Lower leg skin (tissue), 4 donors: ENCODE results near the gene RPL38. TPM values are rescaled to one million over a fixed set of nuclear protein-coding genes. Genes with fewer than 3 reads are reported as not detected.

Experiments
- DNase-seq, 2 donors: peaks; one replicate each; pipeline ENCODE4 v3.0.0-alpha.2; 2019; ENCODE audit warnings: low spot score in 2 of 2
- H3K4me3 ChIP-seq: fragments of 200-600 bp; sonication (generic); 2 replicates; pipeline ENCODE4 v1.5.1; 2017; ENCODE audit warnings: mild to moderate bottlenecking, low read depth; ENCODE audit not compliant: poor library complexity, severe bottlenecking
- POLR2A ChIP-seq, 2 donors: fragments of 450-650 bp; IDR thresholded peaks; one replicate each; pipeline ENCODE4 v1.6.1; 2016 to 2017; ENCODE audit warnings: antibody characterized with exemption in 2 of 2, mild to moderate bottlenecking in 1 of 2, moderate library complexity in 1 of 2
- WGBS, 2 donors: methylation state at CpG; one replicate each; pipeline ENCODE4 v1.1.5; 2018; 5-methylcytosine and 5-hydroxymethylcytosine counted together
- intact Hi-C: fragments of 100-400 bp; cut with DNase I; formaldehyde crosslinking; loops from one replicate; pipeline ENCODE4 v1.15.0; 2023; ENCODE audit warnings: low total_unique reads
- total RNA-seq, 4 donors: library from RNA; depleted of rRNA; stranded (reverse); fragments of >200 nt; gene quantifications; one replicate each; pipeline ENCODE4 v1.1.0, GENCODE V29; 2016
- TF ChIP-seq, protein P1 (sequence below), 3 donors: fragments of 450-650 bp; IDR thresholded peaks; one replicate each; pipeline ENCODE4 v1.5.1; 2016; ENCODE audit warnings: antibody characterized with exemption in 3 of 3, mild to moderate bottlenecking in 3 of 3, moderate library complexity in 2 of 3

RPL38 gene
- total RNA-seq, 4 donors from 2014 or later: 618 to 1,333 (median 950) TPM

DNA sequence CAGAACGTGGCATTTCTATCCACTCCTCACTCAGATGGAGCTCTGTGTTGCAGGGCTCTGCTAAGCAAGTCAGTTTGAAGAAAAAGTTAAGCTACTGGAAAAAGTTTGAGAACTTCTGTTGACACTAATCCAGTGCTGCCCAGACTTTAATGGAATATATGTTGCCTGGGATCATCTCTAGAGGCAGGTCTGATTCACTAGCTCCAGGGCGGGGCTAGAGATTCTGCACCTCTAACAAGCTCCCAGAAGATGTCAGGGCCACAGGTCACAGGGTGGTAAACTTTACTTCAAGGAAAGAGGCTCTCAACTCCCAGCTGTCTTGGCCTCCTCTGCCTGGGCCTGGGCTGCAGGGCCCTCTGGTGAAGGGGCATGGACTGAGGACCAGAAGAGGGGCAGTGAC, 16.7 kb downstream of the RPL38 start:
- intact Hi-C loops: no loop called here
- DNase-seq: no peak
- H3K4me3 ChIP-seq: no peak overlapping the region
- WGBS, 2 donors: 82 to 89% methylated on average over 2 of the region's 2 CpGs
- TF ChIP-seq POLR2A (IDR thresholded peaks at IDR 0.05): no peak
- TF ChIP-seq, protein P1, sequence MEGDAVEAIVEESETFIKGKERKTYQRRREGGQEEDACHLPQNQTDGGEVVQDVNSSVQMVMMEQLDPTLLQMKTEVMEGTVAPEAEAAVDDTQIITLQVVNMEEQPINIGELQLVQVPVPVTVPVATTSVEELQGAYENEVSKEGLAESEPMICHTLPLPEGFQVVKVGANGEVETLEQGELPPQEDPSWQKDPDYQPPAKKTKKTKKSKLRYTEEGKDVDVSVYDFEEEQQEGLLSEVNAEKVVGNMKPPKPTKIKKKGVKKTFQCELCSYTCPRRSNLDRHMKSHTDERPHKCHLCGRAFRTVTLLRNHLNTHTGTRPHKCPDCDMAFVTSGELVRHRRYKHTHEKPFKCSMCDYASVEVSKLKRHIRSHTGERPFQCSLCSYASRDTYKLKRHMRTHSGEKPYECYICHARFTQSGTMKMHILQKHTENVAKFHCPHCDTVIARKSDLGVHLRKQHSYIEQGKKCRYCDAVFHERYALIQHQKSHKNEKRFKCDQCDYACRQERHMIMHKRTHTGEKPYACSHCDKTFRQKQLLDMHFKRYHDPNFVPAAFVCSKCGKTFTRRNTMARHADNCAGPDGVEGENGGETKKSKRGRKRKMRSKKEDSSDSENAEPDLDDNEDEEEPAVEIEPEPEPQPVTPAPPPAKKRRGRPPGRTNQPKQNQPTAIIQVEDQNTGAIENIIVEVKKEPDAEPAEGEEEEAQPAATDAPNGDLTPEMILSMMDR (IDR thresholded peaks at IDR 0.05): no peak

DNA sequence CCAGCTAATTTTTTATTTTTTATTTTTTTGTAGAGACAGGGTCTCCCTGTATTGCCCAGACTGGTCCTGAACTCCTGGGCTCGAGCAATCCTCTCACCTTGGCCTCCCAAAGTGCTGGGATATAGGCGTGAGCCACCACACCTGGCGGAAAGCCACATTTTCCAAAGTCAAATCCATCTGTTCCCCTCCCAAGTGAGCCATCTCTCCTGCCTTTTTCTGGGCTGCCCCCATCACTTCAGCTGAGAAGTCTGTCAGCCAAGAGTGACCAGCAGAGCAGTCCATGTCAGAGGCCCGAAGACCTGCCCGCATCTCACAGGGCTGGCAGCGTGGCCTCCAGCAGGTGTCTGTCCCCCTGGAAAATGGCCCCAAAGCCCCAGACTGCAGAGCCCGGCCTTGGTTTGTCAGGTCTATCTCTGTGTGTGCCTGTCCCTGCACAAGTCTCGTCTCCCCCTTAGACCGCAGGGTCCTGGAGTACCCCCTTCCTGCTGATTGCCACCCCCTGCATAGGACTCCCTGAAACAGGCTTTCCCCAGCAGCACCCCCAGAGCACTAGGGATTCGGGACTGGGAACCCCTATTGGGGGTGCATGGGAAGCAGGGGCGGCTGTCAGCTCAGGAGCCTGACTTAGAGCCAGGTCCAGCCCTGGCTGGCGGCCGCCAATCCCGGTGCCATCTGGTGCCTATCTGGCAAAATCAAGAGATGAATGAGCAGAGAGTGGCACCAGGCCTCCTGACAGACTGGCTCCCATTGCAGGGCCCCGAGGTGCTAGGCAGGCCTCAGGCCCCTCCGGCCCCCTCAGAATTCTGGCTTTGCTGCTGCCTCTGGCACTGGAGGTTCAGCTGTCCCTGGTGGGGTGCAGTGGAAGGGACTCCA, 17.7 kb downstream of the RPL38 start:
- intact Hi-C loops: no loop called here
- no peak for DNase-seq
- H3K4me3 ChIP-seq: no peak overlapping the region
- 94 to 96% methylated on average over 12 to 14 of the region's 16 CpGs for WGBS, 2 donors
- TF ChIP-seq, protein P1 (IDR thresholded peaks at IDR 0.05): no peak

DNA sequence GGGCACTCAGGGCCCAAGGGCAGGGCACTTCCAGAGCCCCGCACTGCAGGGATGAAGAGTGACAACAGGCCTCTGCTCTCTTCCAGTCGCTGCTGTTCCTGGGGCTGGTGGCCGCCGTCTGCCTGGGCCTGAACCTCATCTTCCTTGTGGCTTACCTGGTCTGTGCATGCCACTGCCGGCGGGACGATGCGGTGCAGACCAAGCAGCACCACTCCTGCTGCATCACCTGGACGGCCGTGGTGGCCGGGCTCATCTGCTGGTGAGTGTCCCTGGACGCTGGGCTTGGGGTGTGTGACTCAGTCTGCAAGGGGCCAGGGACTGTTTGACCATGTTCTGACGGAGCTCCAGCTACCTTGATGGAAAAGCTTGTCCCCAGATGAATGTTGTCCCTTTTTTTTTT, 18.9 kb downstream of the RPL38 start:
- intact Hi-C loops: no loop called here
- H3K4me3 ChIP-seq: no peak overlapping the region
- 91 to 96% methylated on average over 13 of the region's 13 CpGs for WGBS, 2 donors
- no peak for DNase-seq
- no peak for TF ChIP-seq POLR2A (IDR thresholded peaks at IDR 0.05)
- TF ChIP-seq, protein P1 (IDR thresholded peaks at IDR 0.05): no peak

DNA sequence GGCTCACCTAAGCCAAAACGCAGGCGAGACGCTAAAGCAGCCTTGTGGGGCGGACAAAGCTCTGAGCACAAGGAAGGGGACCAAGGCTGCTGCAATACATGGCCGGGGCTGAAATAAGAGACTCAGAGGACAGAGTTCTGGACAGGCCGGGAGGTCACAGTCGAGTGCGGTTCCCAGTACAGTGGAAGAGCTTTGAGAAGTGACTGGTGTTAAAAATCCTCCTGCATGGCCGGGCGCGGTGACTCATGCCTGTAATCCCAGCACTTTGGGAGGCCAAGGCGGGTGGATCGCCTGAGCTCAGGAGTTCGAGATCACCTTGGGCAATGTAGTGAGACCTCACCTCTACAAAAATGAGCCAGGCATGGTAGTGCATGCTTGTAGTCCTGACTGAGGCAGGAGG, 20.4 kb downstream of the RPL38 start:
- intact Hi-C loops: no loop called here
- DNase-seq: no peak
- TF ChIP-seq POLR2A (IDR thresholded peaks at IDR 0.05): no peak
- TF ChIP-seq, protein P1 (IDR thresholded peaks at IDR 0.05): no peak
- WGBS, 2 donors: 91 to 94% methylated on average over 14 of the region's 14 CpGs
- no peak overlapping the region for H3K4me3 ChIP-seq

DNA sequence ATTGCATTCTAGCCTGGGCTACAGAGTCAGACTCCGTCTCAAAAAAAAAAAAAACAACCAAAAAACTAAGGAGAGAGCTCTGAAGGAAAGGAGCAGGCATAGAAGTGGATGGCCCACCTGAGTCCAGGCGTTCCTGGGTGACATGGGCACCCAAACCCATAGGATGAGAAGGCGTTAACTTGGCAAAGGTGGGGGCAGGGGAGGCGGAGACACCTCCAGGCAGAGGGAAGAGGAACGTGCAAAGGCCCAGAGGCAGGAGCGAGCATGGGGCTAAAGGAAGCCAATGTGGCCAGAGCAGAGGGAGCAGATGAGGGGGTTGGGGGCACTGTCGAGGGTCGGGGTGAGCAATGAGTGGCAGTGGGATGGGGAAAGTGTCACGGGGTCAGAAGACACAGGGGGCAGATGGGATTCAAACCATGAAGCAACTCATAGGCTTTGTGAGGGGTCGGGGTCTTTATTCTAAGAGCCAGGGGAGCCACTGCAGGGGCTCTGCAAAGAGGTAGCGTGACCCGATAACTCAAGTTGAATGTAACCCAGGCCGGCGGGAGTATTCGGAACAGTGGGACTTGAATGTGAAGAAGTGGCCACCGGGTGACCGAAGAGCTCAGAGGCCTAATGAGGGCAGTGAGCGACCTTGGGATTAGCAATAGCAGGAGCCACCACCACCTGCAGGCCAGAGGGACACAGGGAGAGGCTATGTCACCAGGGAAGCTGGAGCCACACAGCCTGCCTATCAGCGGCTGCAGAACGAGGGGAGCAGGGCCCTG, 21.7 kb downstream of the RPL38 start:
- H3K4me3 ChIP-seq: no peak overlapping the region
- no peak for TF ChIP-seq POLR2A (IDR thresholded peaks at IDR 0.05)
- TF ChIP-seq, protein P1 (IDR thresholded peaks at IDR 0.05): no peak
- DNase-seq: no peak
- 94% methylated on average over 20 of the region's 20 CpGs for WGBS, 2 donors
- intact Hi-C loops: no loop called here
